ENCODE measurements around the gene ENAM.

ENAM gene

GRCh38 chr4:70623323-70623722, 5.2 kb upstream of the ENAM start:
- in situ Hi-C loops (cut with MboI; ENCODE audit: low sequenced_read_pairs): no loop called here

GRCh38 chr4:70624226-70624793, 4.2 kb upstream of the ENAM start:
- in situ Hi-C loops (cut with MboI; ENCODE audit: low sequenced_read_pairs): no loop called here

- in situ Hi-C loops (cut with MboI; ENCODE audit: low sequenced_read_pairs): no loop called here
These were observed 924 bp upstream of the ENAM start for GRCh38 chr4:70627620-70628019.

- in situ Hi-C loops (cut with MboI; ENCODE audit: low sequenced_read_pairs): no loop called here
These were observed 1.0 kb downstream of the ENAM start for GRCh38 chr4:70629469-70630090.

DNA sequence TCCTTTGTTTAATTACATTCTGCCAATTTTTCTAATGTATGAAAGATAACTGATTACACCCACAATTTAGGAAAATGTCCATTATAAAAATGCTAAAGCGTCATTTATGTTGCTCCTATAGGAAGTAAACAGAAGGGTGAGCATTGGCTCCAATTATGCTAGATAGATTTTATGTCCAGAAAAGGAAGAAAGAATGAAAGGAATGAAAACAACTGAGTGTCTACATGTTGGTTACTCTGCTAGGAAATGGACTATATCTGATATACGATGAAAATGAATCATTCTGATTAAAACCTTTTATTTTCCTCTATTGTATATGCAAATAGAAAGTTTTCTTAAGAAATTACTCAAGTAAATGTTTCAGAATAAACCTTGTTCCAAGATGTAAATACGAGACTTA, 1.6 kb downstream of the ENAM start:
- in situ Hi-C loops (cut with MboI; ENCODE audit: low sequenced_read_pairs): no loop called here

GRCh38 chr4:70632028-70632427, 3.5 kb downstream of the ENAM start:
- in situ Hi-C loops (cut with MboI; ENCODE audit: low sequenced_read_pairs): no loop called here

DNA sequence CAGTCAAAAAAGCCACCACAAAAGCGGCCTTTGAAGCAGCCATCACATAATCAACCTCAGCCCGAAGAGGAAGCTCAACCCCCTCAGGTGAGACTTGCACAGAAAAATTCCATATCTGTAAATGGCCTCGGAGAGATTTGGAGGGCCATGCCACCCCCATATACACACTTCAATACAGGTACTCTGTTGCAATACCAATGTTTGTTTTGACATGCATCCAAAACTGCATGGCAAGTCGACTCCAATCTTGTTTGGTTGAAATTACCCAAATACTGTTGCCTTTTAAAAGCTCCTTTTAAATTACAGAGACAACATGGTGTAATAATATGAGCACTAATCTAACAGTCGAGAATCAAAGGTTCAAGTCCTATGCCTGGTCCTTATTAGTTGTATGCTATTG, 5.9 kb downstream of the ENAM start:
- in situ Hi-C loops (cut with MboI; ENCODE audit: low sequenced_read_pairs): no loop called here

DNA sequence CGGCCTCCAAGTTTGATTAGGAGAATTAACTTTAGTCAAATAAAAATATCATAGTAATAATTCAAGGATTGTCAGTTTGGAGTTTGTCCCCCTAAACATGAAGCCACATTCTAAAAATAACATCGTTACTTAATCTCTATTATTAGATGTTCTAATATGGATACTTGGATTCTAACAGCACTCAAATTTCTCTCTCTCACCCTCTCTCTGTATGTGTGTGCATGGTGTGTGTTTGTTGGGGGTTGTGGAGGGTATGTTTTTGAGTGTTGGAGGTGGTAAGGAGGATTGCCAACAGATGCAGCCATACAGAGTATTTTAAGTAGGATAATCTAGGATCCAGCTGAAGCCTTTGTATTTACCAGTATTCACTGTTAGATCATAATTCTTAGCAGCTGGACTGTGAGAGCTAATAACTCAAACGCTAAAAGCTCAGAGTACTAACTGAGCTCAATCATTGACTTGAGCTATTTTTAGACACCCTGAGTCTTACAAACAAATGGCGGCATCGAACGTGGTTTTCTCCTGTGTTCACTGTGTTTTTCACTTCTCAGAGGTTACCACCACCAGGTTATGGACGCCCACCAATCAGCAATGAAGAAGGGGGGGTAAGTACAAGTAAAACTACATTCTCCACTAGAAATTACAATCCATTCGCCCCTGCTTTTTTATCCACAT, 8.8 kb downstream of the ENAM start:
- in situ Hi-C loops (cut with MboI; ENCODE audit: low sequenced_read_pairs): no loop called here

- in situ Hi-C loops (cut with MboI; ENCODE audit: low sequenced_read_pairs): no loop called here
These were observed 11.6 kb downstream of the ENAM start for GRCh38 chr4:70640192-70640591.

GRCh38 chr4:70650741-70651140, 22.2 kb downstream of the ENAM start:
- in situ Hi-C loops (cut with MboI; ENCODE audit: low sequenced_read_pairs): loop anchor here (25.0 kb wide), 1 partner anchor 1062 kb away; no protein-coding TSS in a partner anchor

DNA sequence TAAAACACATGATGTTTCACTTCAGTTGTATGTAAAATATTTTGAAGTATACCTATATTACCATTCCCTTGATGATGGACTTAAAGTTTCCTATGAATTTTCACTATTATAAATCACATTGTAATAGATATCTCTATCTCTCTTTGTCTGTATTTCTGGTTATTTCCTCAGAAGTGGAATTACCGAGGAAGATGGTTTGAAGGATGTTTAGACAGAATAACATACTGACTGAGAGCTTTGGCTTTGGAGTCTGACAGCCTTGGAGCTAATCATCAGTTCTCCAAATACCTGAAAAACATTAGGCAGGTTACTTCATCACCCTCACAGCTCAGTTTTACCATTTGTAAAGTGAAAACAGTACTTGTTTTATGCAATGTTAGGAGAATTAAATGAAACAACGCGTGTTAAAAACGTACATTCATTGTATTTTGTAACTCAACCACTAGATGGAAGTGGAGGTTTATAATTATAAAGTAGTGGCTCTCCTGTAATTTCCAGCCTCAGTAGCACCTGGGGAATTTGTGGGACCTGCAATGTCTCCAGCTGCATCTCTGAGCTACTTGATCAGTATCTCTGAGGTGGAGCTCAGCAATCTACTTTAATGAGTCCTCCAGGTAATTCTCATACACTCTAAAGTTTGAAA, 23.4 kb downstream of the ENAM start:
- in situ Hi-C loops (cut with MboI; ENCODE audit: low sequenced_read_pairs): loop anchor here (25.0 kb wide), 1 partner anchor 1060 kb away; no protein-coding TSS in a partner anchor

GRCh38 chr4:70654605-70655011, 26.1 kb downstream of the ENAM start:
- in situ Hi-C loops (cut with MboI; ENCODE audit: low sequenced_read_pairs): loop anchor here (25.0 kb wide), 1 partner anchor 1058 kb away; no protein-coding TSS in a partner anchor

DNA sequence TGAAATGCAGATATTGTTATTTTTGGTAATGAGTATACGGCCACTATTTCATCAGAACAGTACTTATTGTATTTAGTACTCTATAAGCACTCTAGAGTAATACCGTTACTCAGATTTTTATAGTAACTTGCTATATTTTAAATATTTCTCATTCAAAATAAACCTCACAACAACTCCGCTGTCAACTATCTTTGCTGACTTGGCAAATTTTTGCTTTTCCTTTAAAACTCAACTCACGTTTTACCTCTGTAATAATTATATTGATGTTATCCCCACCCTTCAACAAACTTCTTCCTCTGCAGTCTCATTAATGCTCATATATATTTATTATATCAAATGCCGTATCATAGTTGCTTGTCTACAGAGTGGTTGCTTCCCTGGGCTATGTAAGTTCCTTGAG, 28.8 kb downstream of the ENAM start:
- in situ Hi-C loops (cut with MboI; ENCODE audit: low sequenced_read_pairs): loop anchor here (25.0 kb wide), 1 partner anchor 1055 kb away; no protein-coding TSS in a partner anchor

DNA sequence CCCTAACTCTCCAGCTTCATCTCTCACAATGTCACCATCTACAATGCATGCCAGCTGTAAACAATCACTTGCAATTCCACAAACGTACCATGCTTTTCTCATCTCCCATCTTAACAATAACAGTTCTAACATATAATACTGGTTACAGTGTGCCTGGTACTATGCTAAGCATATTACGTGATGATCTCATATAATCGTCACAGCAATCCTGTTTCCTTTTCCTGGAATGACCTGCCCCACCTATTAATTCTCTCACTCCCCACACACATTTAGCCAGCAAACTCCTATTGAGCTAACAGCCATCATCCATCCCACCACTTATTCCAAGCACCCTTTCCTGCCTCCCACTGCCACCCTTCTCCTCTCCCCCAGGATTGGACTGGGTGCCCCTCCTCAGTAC, 29.9 kb downstream of the ENAM start:
- in situ Hi-C loops (cut with MboI; ENCODE audit: low sequenced_read_pairs): loop anchor here (25.0 kb wide), 1 partner anchor 1054 kb away; no protein-coding TSS in a partner anchor

GRCh38 chr4:70660106-70660505, 31.6 kb downstream of the ENAM start:
- in situ Hi-C loops (cut with MboI; ENCODE audit: low sequenced_read_pairs): loop anchor here (25.0 kb wide), 1 partner anchor 1052 kb away; no protein-coding TSS in a partner anchor

GRCh38 chr4:70661309-70661922, 32.9 kb downstream of the ENAM start:
- in situ Hi-C loops (cut with MboI; ENCODE audit: low sequenced_read_pairs): loop anchor here (25.0 kb wide), 1 partner anchor 1051 kb away; no protein-coding TSS in a partner anchor

GRCh38 chr4:70666369-70666768, 37.8 kb downstream of the ENAM start, which contains the start of gene JCHAIN:
Gene JCHAIN, minus strand, starts transcription at chr4:70666508. Its CDS starts 18 bp downstream, at chr4:70666490.
- in situ Hi-C loops (cut with MboI; ENCODE audit: low sequenced_read_pairs): loop anchor here (25.0 kb wide), 1 partner anchor 1046 kb away; no protein-coding TSS in a partner anchor

- in situ Hi-C loops (cut with MboI; ENCODE audit: low sequenced_read_pairs): loop anchor here (25.0 kb wide), 1 partner anchor 1044 kb away; no protein-coding TSS in a partner anchor
These were observed 39.4 kb downstream of the ENAM start for GRCh38 chr4:70667740-70668535.

DNA sequence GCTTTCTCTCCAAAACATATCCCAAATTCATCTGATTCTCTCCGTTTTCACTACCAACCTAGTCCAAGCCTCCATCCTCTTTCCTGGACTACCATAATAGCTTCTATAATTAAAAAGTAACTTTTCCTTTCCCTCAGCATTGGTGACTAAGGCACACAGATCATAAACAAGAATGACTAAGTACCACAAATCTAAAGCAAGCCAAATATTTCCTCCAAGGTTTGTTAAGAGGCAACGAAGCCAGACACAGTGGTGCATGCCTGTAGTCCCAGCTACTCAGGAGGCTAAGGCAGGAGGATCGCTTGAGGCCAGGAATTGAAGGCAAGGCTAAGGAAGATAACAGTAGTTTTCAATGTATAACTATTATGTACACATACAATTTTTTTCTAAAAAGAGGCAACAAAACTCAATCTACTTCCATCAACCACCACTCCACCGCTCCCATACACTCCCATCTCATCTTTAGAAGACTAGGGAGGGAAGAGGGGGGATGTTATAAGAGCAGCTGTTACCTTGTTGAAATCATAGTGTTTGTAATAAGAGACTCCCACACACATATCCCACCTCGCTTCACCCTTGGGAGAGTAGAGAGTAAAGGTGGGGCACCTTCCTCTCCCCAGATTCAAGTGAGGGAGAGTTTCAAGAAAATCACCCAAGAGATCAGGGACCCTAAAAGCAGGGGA, 41.9 kb downstream of the ENAM start:
- in situ Hi-C loops (cut with MboI; ENCODE audit: low sequenced_read_pairs): loop anchor here (25.0 kb wide), 1 partner anchor 1042 kb away; no protein-coding TSS in a partner anchor
